ENCODE results near the gene UGGT2. TPM values are rescaled to one million over a fixed set of nuclear protein-coding genes. Genes with fewer than 3 reads are reported as not detected.
"Not testable (repeated sequence)": the region's sequence is repeated elsewhere in the genome, so short reads cannot be mapped to it uniquely, and the experiment has no call there.

UGGT2 gene
- total and polyA plus RNA-seq, 2 donors (not counting 1 experiment from before 2014, with no cell fraction given): 0.39 to 6.7 TPM

DNA sequence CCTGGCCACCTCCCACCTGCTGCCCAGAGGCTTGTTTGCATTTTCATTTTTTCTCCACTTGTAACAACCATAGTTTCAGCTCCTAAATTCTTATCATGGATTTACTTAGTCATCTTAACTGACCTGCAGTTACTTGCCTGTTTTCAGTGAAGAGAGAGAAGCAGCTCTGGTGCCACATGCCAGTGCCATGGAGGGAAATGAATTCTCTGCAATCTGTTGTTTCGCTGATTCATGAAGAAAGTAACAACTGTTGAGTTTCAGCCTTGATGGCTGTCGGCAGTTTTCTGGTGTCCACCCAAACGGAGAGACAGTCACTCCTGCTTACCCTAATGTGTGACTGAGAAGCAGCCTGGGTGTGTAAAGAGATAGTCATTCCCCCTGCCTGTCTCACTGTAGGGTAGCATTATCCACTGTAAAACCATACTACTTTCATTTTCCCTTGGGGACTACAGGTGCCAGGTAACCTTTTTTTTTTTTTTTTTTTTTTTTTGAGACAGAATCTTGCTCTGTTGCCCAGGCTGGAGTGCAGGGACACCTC, 260.1 kb downstream of the UGGT2 start:
- Histone ChIP-seq H4K20me1 (ENCODE audit: control insufficient read depth, insufficient read depth, low read length, poor library complexity, severe bottlenecking) (no peaks in the 10 kb centered on the region), H3K9me3 (ENCODE audit: control extremely low read depth in 1 of 3, control insufficient read depth in 2 of 3, insufficient read depth in 1 of 3, low read length in 2 of 3) (peaks cover 0 to 1% (median 0%) of the 10 kb centered on the region in 3 donors), H3K4me2 (replicated peaks; ENCODE audit: low read depth, low read length, poor library complexity, severe bottlenecking) (no peak overlapping the region), H3K79me2 (ENCODE audit: control insufficient read depth, insufficient read depth, low read length) (no peaks in the 10 kb centered on the region), H3K4me3 (ENCODE audit: control extremely low read depth in 1 of 5, extremely low read depth in 1 of 5, insufficient read depth in 1 of 5, low read depth in 2 of 5, low read length in 4 of 5) (no peak overlapping the region), H3K4me1 (ENCODE audit: control insufficient read depth in 2 of 2, insufficient read depth in 2 of 2, low read length in 2 of 2) (no peaks in the 10 kb centered on the region), H2AFZ (ENCODE audit: insufficient read depth, low read depth, low read length, poor library complexity, severe bottlenecking) (no peak overlapping the region), H3K36me3 (replicated peaks in 1 of 2; ENCODE audit: control extremely low read depth in 1 of 2, control insufficient read depth in 1 of 2, extremely low read depth in 1 of 2, insufficient read depth in 2 of 2, low read length in 1 of 2) (peaks cover 5 to 47% of the 10 kb centered on the region in 2 experiments), H3K27me3 (replicated peaks in 1 of 4; ENCODE audit: control extremely low read depth in 1 of 4, control insufficient read depth in 3 of 4, insufficient read depth in 4 of 4, low read length in 3 of 4) (no peaks in the 10 kb centered on the region), H3K9ac (ENCODE audit: low read length) (no peak overlapping the region), H3K27ac (ENCODE audit: low read length in 2 of 2) (no peak overlapping the region)
- ChIA-PET CTCF (no interaction called here), POLR2A (no interaction called here)
- DNase-seq (no peak), ATAC-seq (ENCODE audit: low read depth) (no peak)
- Mint-ChIP-seq H3K9me3 (ENCODE audit: insufficient read depth) (no peaks in the 10 kb centered on the region), H3K27ac (no peak overlapping the region), H3K27me3 (no peaks in the 10 kb centered on the region), H3K4me3 (no peak overlapping the region), H3K4me1 (no peaks in the 10 kb centered on the region)
- TF ChIP-seq, protein P1, sequence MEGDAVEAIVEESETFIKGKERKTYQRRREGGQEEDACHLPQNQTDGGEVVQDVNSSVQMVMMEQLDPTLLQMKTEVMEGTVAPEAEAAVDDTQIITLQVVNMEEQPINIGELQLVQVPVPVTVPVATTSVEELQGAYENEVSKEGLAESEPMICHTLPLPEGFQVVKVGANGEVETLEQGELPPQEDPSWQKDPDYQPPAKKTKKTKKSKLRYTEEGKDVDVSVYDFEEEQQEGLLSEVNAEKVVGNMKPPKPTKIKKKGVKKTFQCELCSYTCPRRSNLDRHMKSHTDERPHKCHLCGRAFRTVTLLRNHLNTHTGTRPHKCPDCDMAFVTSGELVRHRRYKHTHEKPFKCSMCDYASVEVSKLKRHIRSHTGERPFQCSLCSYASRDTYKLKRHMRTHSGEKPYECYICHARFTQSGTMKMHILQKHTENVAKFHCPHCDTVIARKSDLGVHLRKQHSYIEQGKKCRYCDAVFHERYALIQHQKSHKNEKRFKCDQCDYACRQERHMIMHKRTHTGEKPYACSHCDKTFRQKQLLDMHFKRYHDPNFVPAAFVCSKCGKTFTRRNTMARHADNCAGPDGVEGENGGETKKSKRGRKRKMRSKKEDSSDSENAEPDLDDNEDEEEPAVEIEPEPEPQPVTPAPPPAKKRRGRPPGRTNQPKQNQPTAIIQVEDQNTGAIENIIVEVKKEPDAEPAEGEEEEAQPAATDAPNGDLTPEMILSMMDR (IDR thresholded peaks at IDR 0.05): no peak
- no peak for TF ChIP-seq EZH2 (IDR thresholded peaks at IDR 0.05; ENCODE audit: borderline replicate concordance, insufficient read depth, low read depth, low read length, poor library complexity, severe bottlenecking)
- intact Hi-C loops (cut with micrococcal nuclease): no loop called here
- WGBS (ENCODE audit: insufficient coverage): 84% methylated on average over 3 of the region's 3 CpGs

DNA sequence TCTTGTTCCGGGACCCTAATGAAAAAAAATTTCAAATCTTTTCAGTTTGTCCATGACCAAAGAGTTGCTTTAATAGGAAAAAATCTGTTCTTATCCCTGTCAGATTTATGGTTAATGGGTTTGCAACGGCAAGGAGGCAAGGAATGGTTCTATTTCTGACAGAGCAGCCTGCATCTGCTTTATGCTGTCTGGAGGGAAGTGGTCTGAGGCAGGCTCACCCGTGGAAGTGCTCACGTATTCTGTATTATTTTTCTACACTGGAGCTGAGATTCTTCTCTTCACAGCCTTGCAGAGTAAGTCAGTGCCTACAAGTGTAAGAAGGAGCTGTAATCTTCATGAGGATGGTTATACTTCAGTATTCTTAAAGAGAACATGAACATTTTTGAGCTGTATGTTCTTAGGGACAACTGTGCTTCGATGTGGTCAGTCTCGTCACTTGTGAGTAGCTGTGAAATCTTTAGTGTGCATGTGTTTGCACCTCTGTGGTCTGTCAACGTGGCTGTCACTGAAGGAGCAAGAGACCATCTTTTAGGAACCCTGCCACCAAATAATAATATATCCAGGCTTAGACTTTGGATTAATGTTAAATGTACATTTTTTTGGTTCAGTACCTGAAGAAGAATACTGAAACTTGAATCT, 262.0 kb downstream of the UGGT2 start:
- H3K36me3 ChIP-seq (replicated peaks in 1 of 2; ENCODE audit: control extremely low read depth in 1 of 2, control insufficient read depth in 1 of 2, extremely low read depth in 1 of 2, insufficient read depth in 2 of 2, low read length in 1 of 2): peaks cover 9 to 63% of the 10 kb centered on the region in 2 experiments
- no peaks in the 10 kb centered on the region for H3K27me3 ChIP-seq (replicated peaks in 1 of 4; ENCODE audit: control extremely low read depth in 1 of 4, control insufficient read depth in 3 of 4, insufficient read depth in 4 of 4, low read length in 3 of 4)
- no peaks in the 10 kb centered on the region for H3K27me3 Mint-ChIP-seq
- no peak overlapping the region for H3K4me3 ChIP-seq (ENCODE audit: control extremely low read depth in 1 of 5, extremely low read depth in 1 of 5, insufficient read depth in 1 of 5, low read depth in 2 of 5, low read length in 4 of 5)
- no peak overlapping the region for H3K27ac ChIP-seq (ENCODE audit: low read length in 2 of 2)
- ChIA-PET CTCF (no interaction called here), POLR2A (no interaction called here)
- H3K4me2 ChIP-seq (replicated peaks; ENCODE audit: low read depth, low read length, poor library complexity, severe bottlenecking): no peak overlapping the region
- no peak overlapping the region for H2AFZ ChIP-seq (ENCODE audit: insufficient read depth, low read depth, low read length, poor library complexity, severe bottlenecking)
- ATAC-seq (ENCODE audit: low read depth): no peak
- H3K9ac ChIP-seq (ENCODE audit: low read length): no peak overlapping the region
- TF ChIP-seq, protein P1 (IDR thresholded peaks at IDR 0.05): no peak
- TF ChIP-seq EZH2 (IDR thresholded peaks at IDR 0.05; ENCODE audit: borderline replicate concordance, insufficient read depth, low read depth, low read length, poor library complexity, severe bottlenecking): no peak
- no peaks in the 10 kb centered on the region for H3K4me1 Mint-ChIP-seq
- no peaks in the 10 kb centered on the region for H3K9me3 Mint-ChIP-seq (ENCODE audit: insufficient read depth)
- 100% methylated on average over 4 of the region's 7 CpGs for WGBS (ENCODE audit: insufficient coverage)
- no peak for DNase-seq
- no peaks in the 10 kb centered on the region for H3K4me1 ChIP-seq (ENCODE audit: control insufficient read depth in 2 of 2, insufficient read depth in 2 of 2, low read length in 2 of 2)
- H3K9me3 ChIP-seq (ENCODE audit: control extremely low read depth in 1 of 3, control insufficient read depth in 2 of 3, insufficient read depth in 1 of 3, low read length in 2 of 3): peaks cover 0 to 1% (median 0%) of the 10 kb centered on the region in 3 donors
- no peaks in the 10 kb centered on the region for H4K20me1 ChIP-seq (ENCODE audit: control insufficient read depth, insufficient read depth, low read length, poor library complexity, severe bottlenecking)
- no peak overlapping the region for H3K4me3 Mint-ChIP-seq
- H3K27ac Mint-ChIP-seq: no peak overlapping the region
- H3K79me2 ChIP-seq (ENCODE audit: control insufficient read depth, insufficient read depth, low read length): no peaks in the 10 kb centered on the region
- intact Hi-C loops (cut with micrococcal nuclease): no loop called here

DNA sequence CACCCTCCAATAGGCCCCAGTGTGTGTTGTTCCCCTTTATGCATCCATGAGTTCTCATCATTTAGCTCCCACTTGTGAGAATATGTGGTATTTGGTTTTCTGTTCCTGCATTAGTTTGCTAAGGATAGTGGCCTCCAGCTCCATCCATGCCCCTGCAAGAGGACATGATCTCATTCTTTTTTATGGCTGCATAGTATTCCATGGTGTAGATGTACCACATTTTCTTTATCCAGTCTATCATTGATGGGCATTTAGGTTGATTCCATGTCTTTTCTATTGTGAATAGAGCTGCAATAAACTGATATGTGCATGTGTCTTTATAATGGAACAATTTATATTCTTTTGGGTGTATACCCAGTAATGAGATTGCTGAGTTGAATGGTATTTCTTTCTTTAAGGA, 263.9 kb downstream of the UGGT2 start:
- H3K27me3 ChIP-seq (replicated peaks in 1 of 4; ENCODE audit: control extremely low read depth in 1 of 4, control insufficient read depth in 3 of 4, insufficient read depth in 4 of 4, low read length in 3 of 4); H3K4me2 ChIP-seq (replicated peaks; ENCODE audit: low read depth, low read length, poor library complexity, severe bottlenecking); H4K20me1 ChIP-seq (ENCODE audit: control insufficient read depth, insufficient read depth, low read length, poor library complexity, severe bottlenecking); H3K79me2 ChIP-seq (ENCODE audit: control insufficient read depth, insufficient read depth, low read length); H3K27ac ChIP-seq (ENCODE audit: low read length in 2 of 2); H3K9ac ChIP-seq (ENCODE audit: low read length); H3K9me3 Mint-ChIP-seq (ENCODE audit: insufficient read depth); H3K27ac Mint-ChIP-seq; H3K4me1 Mint-ChIP-seq; H3K9me3 ChIP-seq (ENCODE audit: control extremely low read depth in 1 of 3, control insufficient read depth in 2 of 3, insufficient read depth in 1 of 3, low read length in 2 of 3); H3K4me3 Mint-ChIP-seq; H3K4me1 ChIP-seq (ENCODE audit: control insufficient read depth in 2 of 2, insufficient read depth in 2 of 2, low read length in 2 of 2); DNase-seq; H3K4me3 ChIP-seq (ENCODE audit: control extremely low read depth in 1 of 5, extremely low read depth in 1 of 5, insufficient read depth in 1 of 5, low read depth in 2 of 5, low read length in 4 of 5); H2AFZ ChIP-seq (ENCODE audit: insufficient read depth, low read depth, low read length, poor library complexity, severe bottlenecking); POLR2A ChIA-PET; intact Hi-C loops (cut with micrococcal nuclease); ATAC-seq (ENCODE audit: low read depth); H3K27me3 Mint-ChIP-seq: not testable (repeated sequence)
- CTCF ChIA-PET: interaction anchor here (1.0 kb wide), 1 partner anchor 44 kb away, joined by 3 read pairs; no protein-coding TSS in a partner anchor
- peaks cover 9 to 65% of the 10 kb centered on the region in 2 experiments for H3K36me3 ChIP-seq (replicated peaks in 1 of 2; ENCODE audit: control extremely low read depth in 1 of 2, control insufficient read depth in 1 of 2, extremely low read depth in 1 of 2, insufficient read depth in 2 of 2, low read length in 1 of 2)
